Sigmoid colon (tissue), 7 donors: ENCODE results near the gene CLCN5. TPM values are rescaled to one million over a fixed set of nuclear protein-coding genes. Genes with fewer than 3 reads are reported as not detected.

Experiments used
- DNase-seq: peaks from one replicate; pipeline ENCODE4 v3.0.0-alpha.2; 2019
- H3K27ac ChIP-seq, 4 donors: fragments of 200-600 bp; sonication (generic); one replicate each; pipeline ENCODE4 v1.5.1; 2016 to 2019; ENCODE audit warnings: mild to moderate bottlenecking in 1 of 4
- H3K27me3 ChIP-seq, 3 donors: fragments of 200-600 bp; sonication (generic); one replicate each; pipeline ENCODE4 v1.5.1; 2019; ENCODE audit warnings: mild to moderate bottlenecking in 1 of 3
- H3K36me3 ChIP-seq, 4 donors: fragments of 200-600 bp; sonication (generic); one replicate each; pipeline ENCODE4 v1.5.1; 2016 to 2019
- H3K4me1 ChIP-seq, 4 donors: fragments of 200-600 bp; sonication (generic); one replicate each; pipeline ENCODE4 v1.5.1; 2017 to 2019
- H3K4me3 ChIP-seq, 4 donors: fragments of 200-600 bp; sonication (generic); one replicate each; pipeline ENCODE4 v1.5.1; 2017 to 2019; ENCODE audit warnings: mild to moderate bottlenecking in 2 of 4, moderate library complexity in 1 of 4
- H3K9me3 ChIP-seq, 4 donors: fragments of 200-600 bp in 3 of 4; sonication (generic) in 3 of 4; one replicate each; pipeline versions ENCODE4 v1.5.1 to v1.6.1; 2013 to 2019
- CTCF ChIP-seq, 4 experiments: fragments of 450-650 bp in 3 of 4; fragments of 200-600 bp in 1 of 4; IDR thresholded peaks; one replicate each; pipeline ENCODE4 v1.5.1; 2016 to 2019; ENCODE audit warnings: antibody characterized with exemption in 4 of 4, mild to moderate bottlenecking in 3 of 4, moderate library complexity in 2 of 4
- EP300 ChIP-seq, 4 donors: sonication (generic); formaldehyde crosslinking; IDR thresholded peaks; one replicate each; pipeline ENCODE4 v1.6.1; 2017; ENCODE audit warnings: antibody characterized with exemption in 4 of 4
- POLR2A ChIP-seq, 2 donors: fragments of 450-650 bp; IDR thresholded peaks; one replicate each; pipeline ENCODE4 v1.6.1; 2016; ENCODE audit warnings: antibody characterized with exemption in 2 of 2, mild to moderate bottlenecking in 2 of 2, moderate library complexity in 2 of 2
- POLR2AphosphoS5 ChIP-seq, 4 donors: sonication (generic); formaldehyde crosslinking; IDR thresholded peaks; one replicate each; pipeline ENCODE4 v1.6.1; 2017; ENCODE audit warnings: antibody characterized with exemption in 4 of 4
- WGBS, 2 donors: extraction: QIAGEN DNeasy Blood & Tissue Kit; methylation state at CpG; one replicate each; pipeline ENCODE4 v1.1.7; 2013; 5-methylcytosine and 5-hydroxymethylcytosine counted together
- intact Hi-C: fragments of 100-400 bp; cut with DNase I; formaldehyde crosslinking; loops from one replicate; pipeline ENCODE4 v1.15.1; 2023
- polyA plus RNA-seq, 3 donors: library from polyadenylated mRNA; stranded (reverse); fragments of 200-250 nt; gene quantifications; one replicate each; pipeline ENCODE4 v1.2.3, GENCODE V29; 2013
- total RNA-seq, 4 donors: library from RNA; depleted of rRNA; stranded (reverse); fragments of >200 nt; gene quantifications; one replicate each; pipeline ENCODE4 v1.1.0, GENCODE V29; 2016
- donor health status: healthy with polysubstance abuse.
- donor health status: Bipolar disorder and iron deficiency.
- donor health status: healthy.

Gene CLCN5
- total and polyA plus RNA-seq, 7 donors = under 0.01 to 3.0 (median 1.8) TPM

GRCh38 chrX:49947781-49948180, 25.4 kb downstream of the CLCN5 start:
- intact Hi-C loops = no loop called here
- no peaks in the 10 kb centered on the region for H3K4me1 ChIP-seq
- DNase-seq = no peak
- TF ChIP-seq CTCF (IDR thresholded peaks at IDR 0.05) = no peak
- no peak for TF ChIP-seq POLR2AphosphoS5 (IDR thresholded peaks at IDR 0.05)
- TF ChIP-seq POLR2A (IDR thresholded peaks at IDR 0.05) = no peak
- WGBS, 2 donors = 61 to 90% methylated on average over 2 of the region's 2 CpGs
- H3K36me3 ChIP-seq = no peaks in the 10 kb centered on the region
- H3K9me3 ChIP-seq = no peaks in the 10 kb centered on the region
- H3K4me3 ChIP-seq = no peak overlapping the region
- H3K27ac ChIP-seq = no peak overlapping the region
- no peaks in the 10 kb centered on the region for H3K27me3 ChIP-seq

- no peak for DNase-seq
- Histone ChIP-seq H3K27ac (no peak overlapping the region), H3K4me1 (no peaks in the 10 kb centered on the region), H3K4me3 (no peak overlapping the region), H3K27me3 (no peaks in the 10 kb centered on the region), H3K9me3 (no peaks in the 10 kb centered on the region), H3K36me3 (no peaks in the 10 kb centered on the region)
- TF ChIP-seq EP300 (IDR thresholded peaks at IDR 0.05) (no peak), POLR2AphosphoS5 (IDR thresholded peaks at IDR 0.05) (no peak), CTCF (IDR thresholded peaks at IDR 0.05) (no peak), POLR2A (IDR thresholded peaks at IDR 0.05) (no peak)
- intact Hi-C loops = no loop called here
- 76 to 82% methylated on average over 1 of the region's 1 CpG for WGBS, 2 donors
Measured at GRCh38 chrX:49949961-49950360, 27.6 kb downstream of the CLCN5 start.

GRCh38 chrX:49951524-49952193, 29.3 kb downstream of the CLCN5 start:
- H3K9me3 ChIP-seq = no peaks in the 10 kb centered on the region
- intact Hi-C loops = no loop called here
- WGBS, 2 donors = 75 to 94% methylated on average over 1 of the region's 1 CpG
- DNase-seq = no peak
- H3K36me3 ChIP-seq = no peaks in the 10 kb centered on the region
- no peak for TF ChIP-seq POLR2AphosphoS5 (IDR thresholded peaks at IDR 0.05)
- no peak for TF ChIP-seq POLR2A (IDR thresholded peaks at IDR 0.05)
- TF ChIP-seq CTCF (IDR thresholded peaks at IDR 0.05) = no peak
- TF ChIP-seq EP300 (IDR thresholded peaks at IDR 0.05) = no peak
- H3K4me1 ChIP-seq = no peaks in the 10 kb centered on the region
- no peak overlapping the region for H3K4me3 ChIP-seq
- H3K27ac ChIP-seq = no peak overlapping the region
- H3K27me3 ChIP-seq = no peaks in the 10 kb centered on the region

GRCh38 chrX:49956313-49956712, 33.9 kb downstream of the CLCN5 start:
- Histone ChIP-seq H3K4me1 (no peaks in the 10 kb centered on the region), H3K9me3 (no peaks in the 10 kb centered on the region), H3K4me3 (no peak overlapping the region), H3K36me3 (no peaks in the 10 kb centered on the region), H3K27ac (no peak overlapping the region), H3K27me3 (no peaks in the 10 kb centered on the region)
- no peak for TF ChIP-seq POLR2A (IDR thresholded peaks at IDR 0.05)
- no peak for TF ChIP-seq POLR2AphosphoS5 (IDR thresholded peaks at IDR 0.05)
- no peak for TF ChIP-seq EP300 (IDR thresholded peaks at IDR 0.05)
- no peak for TF ChIP-seq CTCF (IDR thresholded peaks at IDR 0.05)
- DNase-seq = no peak
- intact Hi-C loops = no loop called here
- 84 to 91% methylated on average over 2 of the region's 2 CpGs for whole genome bisulfite sequencing, 2 donors
